ENCODE measurements around the gene FER.
"Not testable (repeated sequence)": the region's sequence is repeated elsewhere in the genome, so short reads cannot be mapped to it uniquely, and the experiment has no call there.

DNA sequence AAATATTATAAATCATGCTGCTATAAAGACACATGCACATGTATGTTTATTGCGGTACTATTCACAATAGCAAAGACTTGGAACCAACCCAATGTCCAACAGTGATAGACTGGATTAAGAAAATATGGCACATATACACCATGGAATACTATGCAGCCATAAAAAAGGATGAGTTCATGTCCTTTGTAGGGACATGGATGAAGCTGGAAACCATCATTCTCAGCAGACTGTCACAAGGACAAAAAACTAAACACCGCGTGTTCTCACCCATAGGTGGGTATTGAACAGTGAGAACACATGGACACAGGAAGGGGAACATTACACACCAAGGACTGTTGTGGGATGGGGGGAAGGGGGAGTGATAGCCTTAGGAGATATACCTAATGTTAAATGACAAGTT is 118.4 kb downstream of the FER start:
- TF ChIP-seq, protein P1, sequence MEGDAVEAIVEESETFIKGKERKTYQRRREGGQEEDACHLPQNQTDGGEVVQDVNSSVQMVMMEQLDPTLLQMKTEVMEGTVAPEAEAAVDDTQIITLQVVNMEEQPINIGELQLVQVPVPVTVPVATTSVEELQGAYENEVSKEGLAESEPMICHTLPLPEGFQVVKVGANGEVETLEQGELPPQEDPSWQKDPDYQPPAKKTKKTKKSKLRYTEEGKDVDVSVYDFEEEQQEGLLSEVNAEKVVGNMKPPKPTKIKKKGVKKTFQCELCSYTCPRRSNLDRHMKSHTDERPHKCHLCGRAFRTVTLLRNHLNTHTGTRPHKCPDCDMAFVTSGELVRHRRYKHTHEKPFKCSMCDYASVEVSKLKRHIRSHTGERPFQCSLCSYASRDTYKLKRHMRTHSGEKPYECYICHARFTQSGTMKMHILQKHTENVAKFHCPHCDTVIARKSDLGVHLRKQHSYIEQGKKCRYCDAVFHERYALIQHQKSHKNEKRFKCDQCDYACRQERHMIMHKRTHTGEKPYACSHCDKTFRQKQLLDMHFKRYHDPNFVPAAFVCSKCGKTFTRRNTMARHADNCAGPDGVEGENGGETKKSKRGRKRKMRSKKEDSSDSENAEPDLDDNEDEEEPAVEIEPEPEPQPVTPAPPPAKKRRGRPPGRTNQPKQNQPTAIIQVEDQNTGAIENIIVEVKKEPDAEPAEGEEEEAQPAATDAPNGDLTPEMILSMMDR (optimal IDR thresholded peaks at IDR 0.05 in 1 of 3, IDR thresholded peaks at IDR 0.05 in 1 of 3, conservative IDR thresholded peaks at IDR 0.05 in 1 of 3; ENCODE audit: extremely low read depth in 1 of 3, insufficient read depth in 2 of 3, low read length in 3 of 3) = not testable (repeated sequence)
- not testable (repeated sequence) for TF ChIP-seq EZH2 (IDR thresholded peaks at IDR 0.05; ENCODE audit: low read length)

All from keratinocyte (primary cell).